ENCODE measurements around the gene MAD2L2.

- no peak for TF ChIP-seq EZH2 (IDR thresholded peaks at IDR 0.05)
- no peak for TF ChIP-seq POLR2AphosphoS5 (IDR thresholded peaks at IDR 0.05; ENCODE audit: borderline replicate concordance, low read depth, low read length)
- TF ChIP-seq FOXP2 (optimal IDR thresholded peaks at IDR 0.05; ENCODE audit: control extremely low read depth, extremely low read length, insufficient read depth), result no peak
These were observed 21.2 kb downstream of the MAD2L2 start for GRCh38 chr1:11659748-11660147.

All from SK-N-MC (cell line).